Uterus (tissue), 2 donors: ENCODE measurements around the gene BCO2.

Experiments
- CTCF ChIP-seq, 4 experiments: fragments of 200-600 bp in 2 of 4; fragments of 450-650 bp in 2 of 4; sonication (generic) in 2 of 4; IDR thresholded peaks; one replicate each; pipeline ENCODE4 v1.5.1; 2016 to 2019; ENCODE audit warnings: antibody characterized with exemption in 4 of 4, mild to moderate bottlenecking in 2 of 4, moderate library complexity in 1 of 4
- POLR2A ChIP-seq, 2 donors: fragments of 450-650 bp; IDR thresholded peaks; one replicate each; pipeline ENCODE4 v1.6.1; 2016; ENCODE audit warnings: antibody characterized with exemption in 2 of 2, mild to moderate bottlenecking in 1 of 2, moderate library complexity in 1 of 2

GRCh38 chr11:112266410-112266778, 91.1 kb downstream of the BCO2 start:
- TF ChIP-seq CTCF (IDR thresholded peaks at IDR 0.05) = no peak
- TF ChIP-seq POLR2A (IDR thresholded peaks at IDR 0.05) = no peak
